HG02678 (cell line): Measurements from ENCODE around the gene HS2ST1.
"Not testable (repeated sequence)": the region's sequence is repeated elsewhere in the genome, so short reads cannot be mapped to it uniquely, and the experiment has no call there.

Experiments
- ATAC-seq: cut with Tn5 transposase; IDR thresholded peaks from one replicate; pipeline ENCODE4 v1.9.1; 2021; ENCODE audit warnings: mild to moderate bottlenecking, moderate library complexity; ENCODE audit not compliant: unreplicated experiment

The HS2ST1 gene

DNA sequence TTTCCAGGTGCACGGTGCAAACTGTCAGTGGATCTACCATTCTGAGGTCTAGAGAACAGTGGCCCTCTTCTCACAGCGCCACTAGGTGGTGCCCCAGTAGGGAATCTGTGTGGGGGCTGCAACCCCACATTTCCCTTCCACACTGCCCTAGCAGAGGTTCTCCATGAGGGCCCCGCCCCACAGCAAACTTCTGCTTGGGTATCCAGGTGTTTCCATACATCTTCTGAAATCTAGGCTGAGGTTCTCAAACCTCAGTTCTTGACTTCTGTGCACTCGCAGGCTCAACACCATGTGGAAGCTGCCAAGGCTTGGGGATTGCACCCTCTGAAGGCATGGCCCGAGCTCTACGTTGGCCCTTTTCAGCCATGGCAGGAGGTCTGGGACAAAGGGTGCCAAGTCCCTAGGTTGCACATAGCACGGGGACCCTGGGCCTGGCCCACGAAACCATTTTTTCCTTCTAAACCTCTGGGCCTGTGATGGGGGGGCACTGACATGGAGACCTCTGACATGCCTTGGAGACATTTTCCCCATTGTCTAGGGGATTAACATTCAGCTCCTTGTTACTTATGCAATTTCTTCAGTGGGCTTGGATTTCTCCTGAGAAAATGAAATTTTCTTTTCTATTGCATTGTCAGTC, 10.0 kb downstream of the HS2ST1 start:
- no peak for ATAC-seq

DNA sequence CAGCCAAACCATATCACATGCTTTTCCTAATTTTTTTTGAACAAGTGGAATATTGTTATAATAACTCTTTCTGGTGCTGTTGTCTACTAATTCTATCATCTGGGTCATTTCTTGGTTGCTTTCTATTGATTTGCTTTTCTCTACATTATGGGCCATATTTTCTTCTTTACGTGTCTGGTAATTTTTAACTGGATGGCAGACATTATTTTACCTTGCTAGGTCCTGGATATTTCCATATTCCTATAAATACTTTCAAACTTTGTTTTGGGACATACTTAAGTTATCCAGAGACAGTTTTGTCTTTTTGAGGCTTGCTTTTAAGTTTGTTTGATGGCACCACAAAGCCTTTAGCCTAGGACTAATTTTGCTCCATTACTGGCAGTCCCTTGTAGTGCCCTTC, 11.3 kb downstream of the HS2ST1 start:
- no peak for ATAC-seq

DNA sequence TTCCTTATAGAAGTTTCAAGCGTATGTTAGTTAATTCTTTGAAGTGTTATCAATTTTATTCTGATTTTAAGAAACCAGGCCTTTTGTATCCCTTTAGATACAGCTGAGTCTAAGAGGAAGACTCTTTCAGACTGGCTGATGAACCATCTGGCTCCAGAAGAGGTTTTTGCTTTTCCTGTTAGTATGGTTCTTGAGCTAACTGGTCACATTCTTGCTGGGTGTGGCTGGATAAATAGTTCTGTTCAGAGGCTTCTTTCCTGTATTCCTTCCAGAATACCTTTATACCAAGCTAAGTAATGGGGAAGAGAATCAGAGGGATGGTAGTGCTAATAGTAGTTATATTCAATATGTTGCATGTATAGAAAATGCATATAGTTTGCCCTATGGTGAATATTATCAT, 12.4 kb downstream of the HS2ST1 start:
- no peak for ATAC-seq

DNA sequence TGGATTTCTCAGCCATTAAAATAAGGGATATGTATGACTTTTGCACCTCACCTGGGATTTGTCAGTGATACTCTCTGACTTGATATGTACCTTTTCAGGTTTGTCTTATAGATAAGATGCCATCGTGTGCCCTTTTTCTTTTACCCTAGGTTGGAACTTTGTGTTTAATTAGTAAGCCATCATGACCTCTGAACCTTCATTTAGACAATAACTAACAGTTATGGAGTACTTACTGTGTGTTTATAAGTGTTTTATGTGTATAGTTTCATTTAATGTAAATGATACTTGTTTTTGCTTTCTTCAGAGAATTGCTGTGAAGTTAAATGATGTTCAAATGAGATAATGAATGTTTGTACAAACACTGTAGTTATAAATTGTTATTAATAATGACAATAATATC, 14.4 kb downstream of the HS2ST1 start:
- ATAC-seq, result no peak

DNA sequence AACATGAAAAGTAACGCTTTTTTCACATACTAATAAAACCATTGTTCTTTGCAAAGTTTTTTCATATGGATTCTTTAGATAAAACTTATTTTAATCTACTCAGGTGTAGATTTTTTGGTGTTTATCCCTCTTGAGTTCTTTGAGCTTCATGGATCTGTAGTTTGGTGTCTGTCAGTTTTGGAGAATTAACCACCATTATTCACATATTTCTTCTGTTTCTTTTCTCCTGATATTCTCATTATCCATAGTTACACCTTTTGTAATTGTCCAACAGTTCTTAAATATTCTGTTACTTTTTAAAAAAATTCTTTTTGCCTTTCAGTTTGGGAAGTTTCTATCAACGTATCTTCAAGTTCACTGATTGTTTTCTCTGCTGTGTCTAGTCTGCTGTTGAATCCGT, 18.6 kb downstream of the HS2ST1 start:
- ATAC-seq, result no peak

DNA sequence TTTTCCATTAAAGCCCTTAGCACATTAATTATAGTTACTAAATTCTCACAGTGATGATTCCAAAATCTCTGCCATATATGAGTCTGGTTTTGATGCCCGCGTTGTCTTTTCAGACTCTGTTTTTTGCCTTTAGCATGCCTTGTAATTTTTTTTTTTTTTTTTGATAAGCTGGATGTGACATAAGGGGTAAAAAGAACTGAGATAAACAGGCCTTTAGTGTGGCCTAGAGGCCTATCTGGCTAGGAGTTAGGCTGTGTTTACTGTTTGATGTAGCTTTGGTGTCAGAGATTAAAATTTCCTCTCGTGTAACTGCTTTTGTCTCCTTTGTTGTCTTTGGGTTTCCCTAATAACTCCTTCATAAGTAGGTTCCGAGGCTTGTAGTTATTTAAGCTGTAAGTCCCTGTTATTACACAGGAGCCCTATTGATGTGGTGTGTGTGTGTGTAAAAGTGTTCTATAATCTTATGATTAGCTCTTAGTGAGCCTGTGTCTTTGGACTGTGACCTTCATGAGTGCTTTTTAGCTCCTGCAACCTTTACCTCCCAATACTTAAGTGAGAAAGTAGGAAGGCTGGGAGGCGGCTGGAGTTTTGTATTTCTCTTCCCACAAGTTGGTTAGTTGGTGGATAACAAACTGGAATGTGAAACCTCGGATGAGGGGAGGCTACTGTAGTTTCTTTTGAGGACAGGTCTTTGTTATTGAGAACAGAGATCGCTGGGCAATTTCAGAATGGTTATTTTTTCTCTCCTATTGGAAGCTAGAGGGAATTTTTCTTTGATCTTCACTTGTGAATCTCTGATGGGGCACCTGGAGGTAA, 19.3 kb downstream of the HS2ST1 start:
- no peak for ATAC-seq

DNA sequence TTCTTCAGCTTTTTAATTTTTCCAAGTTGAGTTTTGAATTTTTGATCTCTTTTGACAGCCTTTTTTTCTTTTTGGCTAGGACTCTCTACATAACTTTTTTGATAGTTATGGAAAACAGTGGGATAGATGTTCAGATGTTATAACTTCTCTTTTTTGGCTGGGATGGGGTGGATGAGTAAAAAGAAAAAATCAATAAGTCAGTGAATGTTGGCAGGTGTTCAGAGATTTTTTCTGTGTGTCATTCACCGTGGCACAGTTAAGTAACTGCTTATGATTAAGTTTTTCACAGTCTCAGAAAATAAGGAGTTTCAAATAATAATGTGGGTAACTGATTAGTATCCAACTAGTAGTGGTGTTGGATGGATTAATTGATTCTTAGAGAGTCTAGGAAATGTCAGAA, 24.0 kb downstream of the HS2ST1 start:
- ATAC-seq, result peak; percentile 8

DNA sequence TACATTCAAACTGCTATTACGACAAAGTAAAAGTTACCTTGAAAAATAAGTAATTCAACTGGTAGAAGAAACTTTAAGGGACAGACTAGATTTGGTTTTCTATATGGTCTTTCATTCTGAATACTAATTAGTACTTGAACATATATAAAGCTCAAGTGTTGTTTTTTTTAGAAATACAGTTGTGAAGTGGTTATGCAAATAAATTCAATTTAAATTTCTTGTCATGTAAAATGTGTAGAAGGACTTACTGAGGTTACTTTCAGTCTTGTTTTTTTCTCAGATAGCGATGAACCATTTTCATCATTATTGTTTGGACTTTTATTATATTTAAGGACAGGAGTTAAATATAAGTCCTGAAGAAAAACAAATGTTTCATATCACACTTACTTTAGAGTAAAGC, 24.4 kb downstream of the HS2ST1 start:
- peak; percentile 56 for ATAC-seq

DNA sequence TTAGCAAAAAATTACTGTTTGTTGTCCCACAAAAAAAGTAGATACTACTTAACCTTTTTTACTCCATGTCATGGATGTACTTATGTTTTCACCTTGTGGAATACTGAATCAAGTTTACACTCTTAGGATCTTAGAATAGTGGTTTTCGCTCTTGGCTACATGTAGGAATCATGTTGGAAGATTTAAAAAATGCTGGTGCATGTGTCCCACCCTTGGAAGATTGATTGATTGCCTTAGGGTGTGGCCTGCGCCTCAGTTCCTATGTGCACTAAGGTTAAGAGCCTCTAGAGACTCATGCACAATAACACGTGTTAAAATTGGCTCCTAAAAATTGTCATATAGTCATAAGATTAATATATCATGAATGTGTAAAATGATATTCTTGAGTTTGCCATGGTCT, 25.0 kb downstream of the HS2ST1 start:
- no peak for ATAC-seq

DNA sequence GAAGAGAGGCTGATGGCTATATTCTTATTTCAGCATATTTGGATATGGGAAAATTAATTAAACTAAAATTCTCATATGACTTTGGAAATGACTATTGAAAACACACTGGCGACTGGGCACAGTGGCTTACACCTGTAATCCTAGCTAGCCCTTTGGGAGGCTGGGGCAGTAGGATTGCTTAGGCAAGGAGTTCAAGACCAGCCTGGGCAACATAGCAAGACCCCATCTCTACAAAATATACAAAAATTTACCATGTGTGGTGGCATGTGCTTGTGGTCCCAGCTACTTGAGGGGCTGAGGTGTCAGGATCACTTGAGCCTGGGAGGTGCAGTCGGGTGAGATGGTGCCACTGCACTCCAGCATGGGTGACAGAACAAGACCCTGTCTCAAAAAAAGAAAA, 26.2 kb downstream of the HS2ST1 start:
- ATAC-seq, result no peak

DNA sequence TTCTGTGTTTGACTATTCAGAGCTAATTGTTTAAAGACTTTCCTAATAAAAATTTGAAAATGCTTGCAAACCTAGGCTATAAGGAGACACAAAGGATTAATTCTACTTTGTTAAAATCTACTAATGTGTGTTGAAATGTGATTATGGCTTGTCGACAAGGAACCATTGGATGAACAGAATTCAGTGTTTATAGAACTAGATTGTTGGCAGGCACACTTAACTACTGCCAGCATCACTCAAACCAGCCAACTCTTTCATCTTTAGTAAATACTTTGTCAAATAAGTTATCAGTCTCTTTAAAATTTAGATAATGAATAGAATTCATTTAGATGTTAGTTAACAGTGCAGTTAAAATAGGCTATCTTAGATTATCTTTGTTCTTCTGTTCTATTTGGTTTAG, 27.6 kb downstream of the HS2ST1 start:
- ATAC-seq, result no peak

DNA sequence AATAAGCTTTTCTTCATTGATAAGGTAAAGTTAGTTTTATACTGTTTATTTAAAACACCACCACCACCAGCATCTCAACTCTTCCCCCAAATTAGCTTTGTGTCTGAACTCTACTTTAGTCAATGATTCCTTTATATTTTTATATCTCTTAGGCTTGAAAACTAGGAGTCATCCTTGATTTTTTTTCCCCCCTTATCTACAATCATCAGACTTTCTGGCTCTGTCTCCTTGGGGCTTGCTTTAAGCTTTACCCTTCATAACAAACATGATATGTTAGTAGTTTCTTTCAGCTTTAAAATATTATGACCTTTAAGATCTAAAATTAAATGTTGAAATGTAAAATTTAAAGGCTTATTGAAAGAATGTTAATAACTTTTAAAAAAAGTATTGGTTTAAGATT, 28.3 kb downstream of the HS2ST1 start:
- no peak for ATAC-seq

DNA sequence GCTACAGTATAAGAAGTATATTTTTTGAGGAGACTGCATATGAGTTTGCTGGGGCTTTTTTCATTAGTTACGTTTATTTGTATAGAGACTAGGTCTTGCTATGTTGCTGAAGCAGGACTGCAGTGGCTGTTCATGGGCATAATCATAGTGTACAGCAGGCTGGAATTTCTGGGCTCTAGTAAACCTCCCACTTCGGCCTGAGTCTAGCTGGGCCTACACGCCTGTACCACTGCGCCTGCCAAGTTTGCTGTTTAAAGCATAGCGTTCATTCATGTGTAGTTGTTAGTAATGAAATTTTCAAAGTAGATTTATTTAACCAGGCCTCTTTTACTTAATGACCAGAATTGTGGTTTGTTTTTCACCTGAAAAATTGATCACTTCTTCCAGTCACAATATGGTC, 33.8 kb downstream of the HS2ST1 start:
- ATAC-seq, result no peak

DNA sequence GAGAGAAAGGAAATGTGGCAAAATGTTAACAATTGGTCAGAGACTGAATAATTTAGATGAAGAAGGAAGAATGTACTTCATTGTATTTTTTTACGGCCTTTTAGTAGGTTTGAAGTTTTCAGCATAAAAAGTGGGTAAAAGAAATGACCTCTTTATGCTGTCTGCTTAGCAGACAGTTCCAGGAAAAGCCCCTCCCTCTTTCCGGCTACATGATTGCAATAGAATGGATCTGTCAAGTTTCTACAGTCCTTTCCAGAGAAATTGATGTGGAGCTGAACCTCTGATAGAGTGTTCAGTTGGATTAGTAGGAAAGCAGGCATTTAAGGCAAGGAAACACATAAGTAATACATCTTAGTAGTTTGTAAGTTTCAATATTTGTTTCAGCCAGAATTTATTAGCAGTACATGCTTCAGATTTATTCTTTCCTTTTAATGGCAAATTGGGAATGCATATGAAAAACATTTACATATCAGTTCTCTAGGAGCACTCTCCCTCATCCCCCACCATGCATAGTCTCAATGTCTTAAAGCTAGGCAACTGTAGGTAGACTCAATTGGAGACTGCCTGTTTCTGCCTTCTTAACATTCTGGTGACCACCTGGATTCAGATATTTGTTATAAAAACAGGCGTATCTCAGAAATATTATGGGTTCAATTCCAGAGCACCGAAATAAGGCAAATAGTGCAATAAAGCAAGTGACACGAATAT, 36.4 kb downstream of the HS2ST1 start:
- no peak for ATAC-seq

DNA sequence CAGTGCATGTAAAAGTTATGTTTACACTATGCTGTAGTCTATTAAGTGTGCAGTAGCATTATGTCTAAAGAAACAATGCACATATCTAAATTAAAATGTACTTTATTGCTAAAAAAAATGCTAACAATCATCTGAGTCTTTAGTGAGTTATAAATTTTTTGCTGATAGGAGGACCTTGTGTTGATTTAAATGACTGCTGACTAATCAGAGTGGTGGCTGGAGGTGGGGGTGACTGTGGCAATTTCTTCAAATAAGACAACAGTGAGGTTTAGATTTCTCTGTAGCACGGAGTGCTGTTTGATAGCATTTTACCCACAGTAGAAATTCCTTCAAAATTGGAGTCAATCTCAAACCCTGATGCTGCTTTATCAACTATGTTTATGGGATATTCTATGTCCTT, 37.0 kb downstream of the HS2ST1 start:
- ATAC-seq, result no peak

DNA sequence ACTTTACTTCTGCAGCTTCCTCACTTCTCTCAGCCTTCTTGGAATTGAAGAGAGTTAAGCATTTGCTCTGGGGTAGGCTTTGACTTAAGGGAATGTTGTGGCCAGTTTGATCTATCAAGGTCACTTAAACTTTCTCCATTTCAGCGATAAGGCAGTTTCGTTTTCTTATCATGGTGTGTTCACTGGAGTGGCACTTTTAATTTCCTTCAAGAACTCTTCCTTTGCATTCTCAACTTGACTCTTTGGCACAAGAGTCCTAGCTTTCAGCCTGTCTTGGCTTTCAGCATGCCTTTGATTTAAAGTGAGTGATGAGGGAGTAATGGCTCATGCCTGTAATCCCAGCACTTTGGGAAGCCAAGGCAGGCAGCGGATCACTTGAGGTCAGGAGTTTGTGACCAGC, 38.7 kb downstream of the HS2ST1 start:
- ATAC-seq, result no peak

DNA sequence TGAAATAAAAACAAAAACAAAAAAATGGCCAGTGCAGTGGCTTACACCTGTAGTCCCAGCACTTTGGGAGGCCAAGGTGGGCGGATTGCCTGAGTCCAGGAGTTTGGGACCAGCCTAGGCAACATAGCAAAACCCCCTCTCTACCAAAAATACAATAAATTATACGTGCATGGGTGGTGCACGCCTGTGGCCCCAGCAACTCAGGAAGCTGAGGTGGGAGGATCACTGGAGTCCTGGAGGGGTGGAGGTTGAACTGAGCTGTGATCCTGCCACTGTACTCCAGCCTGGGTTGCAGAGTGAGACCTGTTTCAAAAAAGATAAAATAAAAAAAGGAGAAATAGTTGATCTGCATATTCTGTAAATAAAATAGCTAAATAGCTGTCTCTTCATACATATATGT, 41.2 kb downstream of the HS2ST1 start:
- no peak for ATAC-seq

DNA sequence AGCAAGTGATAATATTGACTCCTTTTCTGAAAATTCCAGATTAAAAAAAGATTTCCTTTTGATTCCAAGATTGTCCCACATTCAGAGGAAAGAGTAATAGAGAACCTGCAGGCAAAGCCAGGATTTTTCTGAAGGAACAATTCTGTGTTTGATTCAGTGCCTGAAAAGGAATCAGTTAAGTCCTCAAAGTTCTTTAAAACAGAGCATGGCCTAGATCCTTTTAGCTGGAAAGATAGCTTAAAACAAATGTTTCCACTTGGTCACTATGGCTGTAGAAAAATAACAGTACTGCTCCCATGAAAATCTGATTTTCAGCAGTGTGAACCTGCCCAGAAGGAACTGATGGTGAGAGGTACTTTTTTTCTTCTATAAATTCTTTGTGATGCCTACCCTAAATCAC, 41.8 kb downstream of the HS2ST1 start:
- ATAC-seq, result no peak

DNA sequence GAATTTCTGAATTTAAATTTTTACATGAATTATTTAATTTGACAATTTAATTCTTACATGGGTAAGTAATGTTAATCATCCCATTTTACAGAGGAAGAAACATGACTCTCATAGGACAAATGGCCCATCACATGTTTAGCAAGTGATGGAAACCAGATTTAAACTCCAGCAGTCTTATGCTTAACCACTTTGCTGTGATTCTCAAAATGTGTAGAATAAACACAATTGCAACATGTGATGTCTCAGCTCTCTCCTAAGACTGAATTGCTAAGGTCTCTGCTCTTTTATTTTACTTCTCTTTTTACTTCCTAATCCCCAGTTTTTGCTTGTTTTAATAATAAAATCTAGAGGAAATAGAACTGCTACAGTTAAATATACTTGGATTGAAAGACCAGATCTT, 42.8 kb downstream of the HS2ST1 start:
- ATAC-seq, result no peak

DNA sequence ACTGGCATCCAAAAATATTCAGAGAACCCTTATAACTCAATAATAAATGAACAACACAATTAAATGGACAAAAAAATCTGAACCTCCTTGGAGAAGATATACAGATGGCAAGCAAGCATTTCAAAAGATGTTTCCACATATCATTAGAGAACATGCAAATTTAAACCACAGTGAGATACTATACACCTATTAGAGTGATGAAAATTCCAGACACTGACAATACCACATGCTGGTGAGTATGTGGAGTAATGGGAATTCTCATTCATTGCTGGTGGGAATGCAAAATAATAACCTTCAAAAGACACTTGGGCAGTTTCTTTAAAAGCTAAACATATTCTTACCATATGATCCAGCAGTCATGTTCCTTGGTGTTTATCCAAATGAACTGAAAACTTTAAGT, 46.1 kb downstream of the HS2ST1 start:
- no peak for ATAC-seq

DNA sequence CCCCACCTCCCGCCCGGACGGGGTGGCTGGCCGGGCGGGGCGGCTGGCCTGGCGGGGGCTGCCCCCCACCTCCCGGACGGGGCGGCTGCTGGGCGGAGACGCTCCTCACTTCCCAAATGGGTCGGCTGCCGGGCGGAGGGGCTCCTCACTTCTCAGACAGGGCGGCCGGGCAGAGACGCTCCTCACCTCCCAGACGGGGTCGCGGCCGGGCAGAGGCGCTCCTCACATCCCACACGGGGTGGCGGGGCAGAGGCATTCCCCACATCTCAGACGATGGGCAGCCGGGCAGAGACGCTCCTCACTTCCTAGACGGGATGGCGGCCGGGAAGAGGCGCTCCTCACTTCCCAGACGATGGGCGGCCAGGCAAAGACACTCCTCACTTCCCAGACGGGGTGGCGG, 49.4 kb downstream of the HS2ST1 start:
- ATAC-seq, result not testable (repeated sequence)
